Astrocyte (in vitro differentiated cells and primary cell): Measurements from ENCODE around the gene SEL1L2.

Experiments
- CTCF ChIP-seq: IDR thresholded peaks from 2 replicates; pipeline ENCODE4 v1.5.1; 2011; ENCODE audit warnings: low read depth, mild to moderate bottlenecking, inconsistent platforms, low read length, moderate library complexity; ENCODE audit not compliant: insufficient read depth
- EZH2 ChIP-seq: IDR thresholded peaks from 2 replicates; pipeline ENCODE4 v1.6.1; 2012; ENCODE audit warnings: mild to moderate bottlenecking, low read length, inconsistent platforms; ENCODE audit not compliant: insufficient read depth

- TF ChIP-seq EZH2 (no peak), CTCF (no peak)
Measured at GRCh38 chr20:13898012-13898612, 92.3 kb downstream of the SEL1L2 start.
